ENCODE results near the gene PPIL4. TPM values are rescaled to one million over a fixed set of nuclear protein-coding genes. Genes with fewer than 3 reads are reported as not detected.
A peak's percentile ranks its signal among the peaks of the same experiment; 100 is the strongest.

PPIL4 gene
- total RNA-seq, 4 donors from 2014 or later = 15.8 to 28.9 (median 20.5) TPM

DNA sequence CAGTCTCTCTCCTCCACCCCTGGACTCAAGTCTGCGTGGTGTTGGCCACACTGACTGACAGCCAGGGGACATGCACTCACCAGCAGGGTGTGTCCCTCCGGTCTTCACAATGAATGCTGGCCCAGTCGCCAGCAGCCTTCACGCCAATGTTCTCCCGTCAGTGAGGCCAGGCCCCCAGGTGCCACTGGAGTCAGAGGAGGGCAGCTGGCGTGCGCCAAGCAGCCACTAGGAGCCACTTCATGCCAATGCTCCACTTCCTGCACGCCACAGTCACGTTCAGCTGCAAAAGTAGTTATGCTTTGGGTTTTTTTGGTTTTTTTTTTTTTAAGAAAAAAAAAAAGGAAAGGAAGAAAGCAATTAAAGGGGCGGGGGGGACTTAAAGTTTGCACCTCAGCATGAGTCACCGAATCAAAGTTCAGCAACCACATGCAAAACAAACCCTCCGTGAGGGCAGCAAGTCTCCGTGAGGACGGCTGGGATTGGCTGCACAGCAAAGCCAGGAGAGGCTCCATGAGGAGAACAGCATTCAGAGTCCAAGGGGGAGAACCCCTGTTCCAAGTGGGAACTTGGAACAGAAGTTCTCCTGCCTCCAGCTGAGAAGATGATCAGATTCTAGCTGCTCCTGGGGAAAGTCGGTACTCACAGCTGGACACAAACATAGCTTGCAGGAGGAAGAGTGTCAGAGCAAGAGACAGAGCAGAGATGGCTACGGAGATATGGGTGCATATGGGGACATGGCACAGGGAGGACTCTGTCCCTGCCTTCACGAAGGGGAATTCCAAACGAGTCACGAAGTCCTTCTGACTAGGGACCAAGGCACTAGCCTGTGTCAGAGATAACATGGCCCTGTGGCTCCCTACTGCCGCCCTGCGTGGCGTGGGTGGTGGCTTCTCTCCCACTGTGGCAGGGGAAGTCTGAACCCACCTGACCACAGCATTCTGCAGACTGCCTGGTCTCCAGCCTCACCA lies 60.8 kb downstream of the PPIL4 start, which contains the start of gene ZC3H12D:
TSS of gene ZC3H12D (minus strand) at position 282 of the 968 bp plus-strand sequence. CDS start 10,471 bp downstream, outside the sequence.
- peak; percentile 85 to 92 (median 88) for DNase-seq
- Histone ChIP-seq H3K4me3 (peak within 1 kb of the TSS; percentile 33 to 51 (median 42)), H3K9me3 (no peaks in the 10 kb centered on the region), H3K27ac (peak within 1 kb of the TSS; percentile 79 to 89 (median 86)), H3K27me3 (no peaks in the 10 kb centered on the region), H3K4me1 (peaks cover 0 to 24% (median 9%) of the 10 kb centered on the region in 4 donors), H3K36me3 (no peaks in the 10 kb centered on the region)
- peak; percentile 37 to 63 (median 52) for TF ChIP-seq CTCF (IDR thresholded peaks at IDR 0.05)
- peak; percentile 36 to 65 for TF ChIP-seq POLR2A (IDR thresholded peaks at IDR 0.05)

GRCh38 chr6:149483849-149484655 lies 61.8 kb downstream of the PPIL4 start:
- Histone ChIP-seq H3K36me3 (no peaks in the 10 kb centered on the region), H3K9me3 (no peaks in the 10 kb centered on the region), H3K4me3 (peak overlapping the region; percentile 33 to 51 (median 42)), H3K27ac (peak overlapping the region; percentile 79 to 89 (median 86)), H3K4me1 (peaks cover 0 to 24% (median 9%) of the 10 kb centered on the region in 4 donors), H3K27me3 (no peaks in the 10 kb centered on the region)
- no peak for DNase-seq
- no peak for TF ChIP-seq CTCF (IDR thresholded peaks at IDR 0.05)
- TF ChIP-seq POLR2A (IDR thresholded peaks at IDR 0.05) = no peak

GRCh38 chr6:149483334-149483725 lies 62.5 kb downstream of the PPIL4 start:
- Histone ChIP-seq H3K4me3 (peak overlapping the region; percentile 33 to 51 (median 42)), H3K36me3 (no peaks in the 10 kb centered on the region), H3K27me3 (no peaks in the 10 kb centered on the region), H3K9me3 (no peaks in the 10 kb centered on the region), H3K27ac (peak overlapping the region; percentile 79 to 89 (median 86)), H3K4me1 (peaks cover 0 to 24% (median 9%) of the 10 kb centered on the region in 4 donors)
- no peak for TF ChIP-seq CTCF (IDR thresholded peaks at IDR 0.05)
- peak in 1 of 3 donors; percentile 47 for DNase-seq

DNA sequence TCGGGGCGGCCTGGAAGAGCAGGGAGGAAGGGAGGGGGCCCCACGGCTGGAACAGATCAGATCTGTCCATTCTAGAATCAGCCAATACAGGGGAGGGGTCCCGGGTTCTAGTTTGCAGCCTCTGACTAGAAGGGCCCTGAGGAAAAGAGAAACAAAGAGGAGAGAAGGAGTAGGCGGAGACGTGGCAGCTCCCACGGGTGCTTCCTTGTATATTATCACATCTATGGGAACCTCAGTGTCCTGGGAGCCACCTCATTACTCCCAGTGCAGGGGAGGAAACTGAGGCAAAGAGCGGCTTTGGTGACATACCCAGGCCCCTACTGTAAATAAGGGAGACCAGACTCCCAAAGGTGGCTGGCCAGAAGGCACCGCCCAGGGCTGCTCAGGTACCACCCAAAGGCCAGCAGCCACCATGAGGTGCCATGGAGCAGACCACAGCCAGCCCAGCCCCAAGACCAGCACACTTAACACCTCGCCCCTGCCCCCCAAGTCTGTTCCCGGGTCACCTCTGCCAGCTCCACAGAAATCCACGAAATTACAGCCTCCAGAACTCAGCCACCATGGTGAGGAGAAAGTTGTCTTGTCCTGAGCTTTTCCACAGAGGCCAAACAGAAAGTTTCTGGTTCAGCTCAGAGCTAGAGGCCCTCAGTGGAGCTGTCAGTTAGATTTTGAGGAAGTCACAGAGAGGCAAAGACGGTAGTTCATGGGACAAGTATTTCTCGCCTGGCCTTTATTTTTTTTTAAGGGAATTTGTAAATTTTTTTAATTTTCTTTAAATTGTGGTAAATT lies 63.1 kb downstream of the PPIL4 start:
- DNase-seq = peak in 2 of 3 donors; percentile 61 to 62
- H3K4me3 ChIP-seq = peak overlapping the region; percentile 33 to 51 (median 40)

More for the DNA sequence above, 63.1 kb downstream of the PPIL4 start:
- no peaks in the 10 kb centered on the region for H3K27me3 ChIP-seq
- H3K27ac ChIP-seq = peak overlapping the region; percentile 79 to 87 (median 82)
- peaks cover 0 to 24% (median 9%) of the 10 kb centered on the region in 4 donors for H3K4me1 ChIP-seq
- TF ChIP-seq POLR2A (IDR thresholded peaks at IDR 0.05) = no peak
- TF ChIP-seq CTCF (IDR thresholded peaks at IDR 0.05) = no peak
- H3K9me3 ChIP-seq = no peaks in the 10 kb centered on the region
- no peaks in the 10 kb centered on the region for H3K36me3 ChIP-seq
